Pancreas (tissue), 10 donors: ENCODE results near the gene PLK5. TPM values are rescaled to one million over a fixed set of nuclear protein-coding genes. Genes with fewer than 3 reads are reported as not detected.
A peak's percentile ranks its signal among the peaks of the same experiment; 100 is the strongest.

Experiments
- ATAC-seq, 4 donors: fragments of 200-7000 bp; cut with Tn5 transposase; one replicate each; pipeline versions ENCODE4 v1.8.0 to v1.9.1; 2020; ENCODE audit warnings: mild to moderate bottlenecking in 4 of 4, moderate library complexity in 4 of 4
- DNase-seq, 6 donors: peaks; one replicate each; pipeline ENCODE4 v3.0.0-alpha.2; 2020
- FAIRE-seq: peaks from 2 replicates; lab custom pipeline; 2012; peaks lifted over from hg19 to GRCh38; lab: Jason Lieb, UNC
- H3K27ac ChIP-seq, 4 donors: fragments of 200-600 bp; sonication (generic); 1 replicate in 3 of 4; 2 replicates in 1 of 4; pipeline versions ENCODE4 v1.5.0 to v1.8.0; 2020
- H3K27me3 ChIP-seq, 4 donors: fragments of 200-600 bp; one replicate each; pipeline ENCODE4 v1.8.0; 2021
- H3K36me3 ChIP-seq, 3 donors: fragments of 200-600 bp; sonication (generic) in 1 of 3; one replicate each; pipeline versions ENCODE4 v1.5.0 to v1.8.0; 2020 to 2021
- H3K4me1 ChIP-seq, 3 donors: fragments of 200-600 bp; one replicate each; pipeline ENCODE4 v1.8.0; 2021
- H3K4me3 ChIP-seq, 4 donors: fragments of 200-600 bp; sonication (generic) in 2 of 4; one replicate each; pipeline versions ENCODE4 v1.5.0 to v1.8.0; 2020 to 2021
- H3K9me3 ChIP-seq, 4 donors: fragments of 200-600 bp; one replicate each; pipeline ENCODE4 v1.8.0; 2021
- WGBS, 2 donors: extraction: QIAGEN DNeasy Blood & Tissue Kit; methylation state at CpG; one replicate each; pipeline ENCODE4 v1.1.7; 2013; 5-methylcytosine and 5-hydroxymethylcytosine counted together
- intact Hi-C, 3 donors: fragments of 100-400 bp; cut with DNase I; formaldehyde crosslinking; loops; one replicate each; pipeline versions ENCODE4 v1.11.1 to v1.14.2; 2022
- polyA plus RNA-seq, 2 donors: library from polyadenylated mRNA; stranded (reverse); fragments of 200-250 nt; gene quantifications; one replicate each; pipeline ENCODE4 v1.2.3, GENCODE V29; 2013
- total RNA-seq, 6 donors: library from RNA; stranded (reverse); fragmentation: NEBNext Ultra II Directional in 4 of 6; extraction: Animal tissue kit (Norgen Biotek cat#: 25700) in 4 of 6; gene quantifications; one replicate each; pipeline versions ENCODE4 v1.2.1 to v1.2.4, GENCODE V29; 2021 to 2023
- TF ChIP-seq, protein P1 (sequence below), 4 donors: fragments of 200-600 bp; sonication (generic) in 3 of 4; IDR thresholded peaks; one replicate each; pipeline versions ENCODE4 v1.5.0 to v1.8.0; 2021; ENCODE audit warnings: antibody characterized with exemption in 4 of 4
- donor health status: healthy with polysubstance abuse.
- donor health status: DM: no; HTN: no; CAD: no; lungs with moderate emphysema.
- donor health status: DM: no; HTN: no; CAD: no.
- donor health status: control.
- donor health status: control.
- donor health status: Bipolar disorder and iron deficiency.
- donor health status: DM: yes; HTN: yes; CAD: no.
- donor health status: DM: no; HTN: no; CAD: no.
- donor health status: DM: no; HTN: no; CAD: no.
- donor health status: DM: yes; HTN: yes; CAD: no.

Gene PLK5
- total and polyA plus RNA-seq, 8 donors, result 0.11 to 0.23 TPM; not detected in 6

DNA sequence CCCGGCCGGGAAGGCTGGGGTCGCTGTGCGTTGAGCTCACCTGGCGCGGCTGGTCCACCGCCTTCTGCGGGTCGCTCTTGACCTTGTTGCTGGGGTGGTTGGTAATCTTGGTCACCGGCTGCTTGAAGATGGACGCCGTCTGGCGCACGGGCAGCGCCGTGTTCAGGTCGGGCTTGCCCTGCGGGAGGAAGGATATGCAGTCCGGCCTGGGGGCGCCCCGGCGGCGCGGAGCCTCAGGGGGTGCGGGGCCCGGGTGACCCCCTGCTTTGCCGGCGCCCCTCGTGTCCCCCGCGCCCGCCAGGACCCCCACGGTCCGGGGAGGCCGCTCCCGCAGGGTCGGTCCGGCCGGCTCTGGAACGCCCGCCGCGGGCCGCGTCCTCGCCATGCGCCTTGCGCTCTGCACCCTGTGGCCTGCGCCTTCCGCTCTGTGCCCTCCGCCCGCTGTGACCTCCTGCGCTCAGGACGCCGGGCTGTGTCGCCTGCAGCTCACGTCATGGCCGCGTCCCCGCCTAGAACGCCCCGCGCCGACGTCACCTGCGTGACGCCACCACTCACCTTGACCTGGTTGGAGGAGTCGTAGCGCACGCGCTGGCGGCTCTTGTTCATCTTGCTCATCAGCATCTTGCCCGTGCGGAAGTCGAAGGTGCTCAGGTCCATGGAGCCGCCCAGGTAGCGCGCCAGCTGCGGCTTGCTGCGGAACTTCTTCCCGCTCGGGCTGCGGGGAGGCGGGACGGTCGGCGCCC, 60.8 kb downstream of the PLK5 start:
- no peak for FAIRE-seq
- 93 to 95% methylated on average over 60 to 87 of the region's 87 CpGs for WGBS, 2 donors

DNA sequence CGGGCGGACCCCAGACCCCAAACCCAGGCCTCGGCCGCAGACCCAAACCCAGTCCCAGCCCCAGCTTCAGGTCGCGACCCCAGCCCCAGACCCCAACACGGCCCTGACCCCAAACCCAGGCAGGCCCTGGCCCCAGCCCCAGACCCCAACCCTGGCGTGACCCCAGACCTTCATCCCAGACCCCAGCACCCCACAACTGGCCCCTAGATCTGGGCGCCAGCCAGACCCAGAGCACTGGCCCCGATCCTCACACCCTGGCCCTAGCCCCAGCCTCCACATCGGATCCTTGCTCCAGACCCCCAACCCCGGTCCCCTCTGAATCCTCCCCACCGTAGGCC, 61.3 kb downstream of the PLK5 start:
- no peak for ATAC-seq
- peaks cover 3 to 23% (median 7%) of the 10 kb centered on the region in 3 donors for H3K36me3 ChIP-seq
- H3K27ac ChIP-seq, result no peak overlapping the region
- H3K4me3 ChIP-seq, result no peak overlapping the region
- no peak for FAIRE-seq
- H3K27me3 ChIP-seq, result no peaks in the 10 kb centered on the region
- intact Hi-C loops, result no loop called here
- H3K9me3 ChIP-seq, result no peaks in the 10 kb centered on the region
- DNase-seq, result peak in 1 of 6 donors; percentile 72
- WGBS, 2 donors, result 83 to 92% methylated on average over 10 to 13 of the region's 13 CpGs
- no peaks in the 10 kb centered on the region for H3K4me1 ChIP-seq
- TF ChIP-seq, protein P1, sequence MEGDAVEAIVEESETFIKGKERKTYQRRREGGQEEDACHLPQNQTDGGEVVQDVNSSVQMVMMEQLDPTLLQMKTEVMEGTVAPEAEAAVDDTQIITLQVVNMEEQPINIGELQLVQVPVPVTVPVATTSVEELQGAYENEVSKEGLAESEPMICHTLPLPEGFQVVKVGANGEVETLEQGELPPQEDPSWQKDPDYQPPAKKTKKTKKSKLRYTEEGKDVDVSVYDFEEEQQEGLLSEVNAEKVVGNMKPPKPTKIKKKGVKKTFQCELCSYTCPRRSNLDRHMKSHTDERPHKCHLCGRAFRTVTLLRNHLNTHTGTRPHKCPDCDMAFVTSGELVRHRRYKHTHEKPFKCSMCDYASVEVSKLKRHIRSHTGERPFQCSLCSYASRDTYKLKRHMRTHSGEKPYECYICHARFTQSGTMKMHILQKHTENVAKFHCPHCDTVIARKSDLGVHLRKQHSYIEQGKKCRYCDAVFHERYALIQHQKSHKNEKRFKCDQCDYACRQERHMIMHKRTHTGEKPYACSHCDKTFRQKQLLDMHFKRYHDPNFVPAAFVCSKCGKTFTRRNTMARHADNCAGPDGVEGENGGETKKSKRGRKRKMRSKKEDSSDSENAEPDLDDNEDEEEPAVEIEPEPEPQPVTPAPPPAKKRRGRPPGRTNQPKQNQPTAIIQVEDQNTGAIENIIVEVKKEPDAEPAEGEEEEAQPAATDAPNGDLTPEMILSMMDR (IDR thresholded peaks at IDR 0.05), result no peak

More for the DNA sequence above, 60.8 kb downstream of the PLK5 start:
- intact Hi-C loops, result no loop called here
- TF ChIP-seq, protein P1 (IDR thresholded peaks at IDR 0.05), result no peak
- H3K27ac ChIP-seq, result no peak overlapping the region
- H3K27me3 ChIP-seq, result no peaks in the 10 kb centered on the region
- no peaks in the 10 kb centered on the region for H3K9me3 ChIP-seq
- peaks cover 3 to 23% (median 9%) of the 10 kb centered on the region in 3 donors for H3K36me3 ChIP-seq
- ATAC-seq, result no peak
- H3K4me3 ChIP-seq, result no peak overlapping the region
- no peaks in the 10 kb centered on the region for H3K4me1 ChIP-seq
- peak in 1 of 6 donors; percentile 69 for DNase-seq

Other genes starting within 250 kb of the PLK5 start
- 10 to 100 TPM; 16.1 to 26.1 (median 22.9) TPM for gene FAM174C, start 248.5 kb upstream of the PLK5 start, total RNA-seq
- gene FAM174C, start 248.5 kb upstream of the PLK5 start, polyA plus RNA-seq, result 10 to 100 TPM; 69.8 to 83.4 TPM
- gene EFNA2, start 238.2 kb upstream of the PLK5 start, total RNA-seq, result under 1 TPM in 2 of 6 donors, not detected in 4; 0.22 to 0.94 TPM
- not detected for gene EFNA2, start 238.2 kb upstream of the PLK5 start, polyA plus RNA-seq
- 10 to 100 TPM; 32.1 to 56.3 (median 42.5) TPM for gene NDUFS7, start 140.2 kb upstream of the PLK5 start, total RNA-seq
- 10 to 100 TPM; 57.8 to 70.8 TPM for gene NDUFS7, start 140.2 kb upstream of the PLK5 start, polyA plus RNA-seq
- 100 to 1,000 TPM in 1 of 6 donors, 10 to 100 TPM in 5; 46.2 to 116 (median 64.4) TPM for gene GAMT, start 122.5 kb upstream of the PLK5 start, total RNA-seq
- 100 to 1,000 TPM in 1 of 2 donors, 10 to 100 TPM in 1; 65.2 to 200 TPM for gene GAMT, start 122.5 kb upstream of the PLK5 start, polyA plus RNA-seq
- 10 to 100 TPM; 35.3 to 67.4 (median 48.7) TPM for gene DAZAP1, start 116.5 kb upstream of the PLK5 start, total RNA-seq
- 10 to 100 TPM; 63.8 to 64.4 TPM for gene DAZAP1, start 116.5 kb upstream of the PLK5 start, polyA plus RNA-seq
- 1,000 to 10,000 TPM in 1 of 6 donors, 100 to 1,000 TPM in 5; 596 to 1,125 (median 797) TPM for gene RPS15, start 85.7 kb upstream of the PLK5 start, total RNA-seq
- 1,000 to 10,000 TPM; 1,641 to 1,709 TPM for gene RPS15, start 85.7 kb upstream of the PLK5 start, polyA plus RNA-seq
- gene APC2, start 74.0 kb upstream of the PLK5 start, total RNA-seq, result under 1 TPM in 5 of 6 donors, not detected in 1; 0.04 to 0.23 (median 0.06) TPM
- under 1 TPM; 0.05 to 0.27 TPM for gene APC2, start 74.0 kb upstream of the PLK5 start, polyA plus RNA-seq
- 10 to 100 TPM; 10.7 to 19.3 (median 13.4) TPM for gene C19orf25, start 44.9 kb upstream of the PLK5 start, total RNA-seq
- 10 to 100 TPM; 21.5 to 39.0 TPM for gene C19orf25, start 44.9 kb upstream of the PLK5 start, polyA plus RNA-seq
- 1 to 10 TPM; 1.5 to 2.7 (median 2.3) TPM for gene PCSK4, start 33.7 kb upstream of the PLK5 start, total RNA-seq
- gene PCSK4, start 33.7 kb upstream of the PLK5 start, polyA plus RNA-seq, result 10 to 100 TPM in 1 of 2 donors, 1 to 10 TPM in 1; 9.9 to 11.5 TPM
- 10 to 100 TPM; 12.6 to 22.0 (median 16.9) TPM for gene REEP6, start 32.9 kb upstream of the PLK5 start, total RNA-seq
- 10 to 100 TPM; 14.5 to 24.1 TPM for gene REEP6, start 32.9 kb upstream of the PLK5 start, polyA plus RNA-seq
- 1 to 10 TPM in 2 of 6 donors, under 1 TPM in 4; 0.23 to 4.0 (median 0.72) TPM for gene ADAMTSL5, start 11.1 kb upstream of the PLK5 start, total RNA-seq
- gene ADAMTSL5, start 11.1 kb upstream of the PLK5 start, polyA plus RNA-seq, result under 1 TPM; 0.52 to 0.53 TPM
- gene MEX3D, start 44.2 kb downstream of the PLK5 start, total RNA-seq, result 10 to 100 TPM in 4 of 6 donors, 1 to 10 TPM in 2; 8.1 to 21.2 (median 10.3) TPM
- 1 to 10 TPM; 2.6 to 4.3 TPM for gene MEX3D, start 44.2 kb downstream of the PLK5 start, polyA plus RNA-seq
- 10 to 100 TPM; 17.4 to 38.2 (median 26.4) TPM for gene MBD3, start 68.8 kb downstream of the PLK5 start, total RNA-seq
- gene MBD3, start 68.8 kb downstream of the PLK5 start, polyA plus RNA-seq, result 100 to 1,000 TPM in 1 of 2 donors, 10 to 100 TPM in 1; 77.9 to 113 TPM
- gene UQCR11, start 81.4 kb downstream of the PLK5 start, total RNA-seq, result 10 to 100 TPM; 40.5 to 89.4 (median 75.5) TPM
- 10 to 100 TPM; 49.3 to 72.3 TPM for gene UQCR11, start 81.4 kb downstream of the PLK5 start, polyA plus RNA-seq
- gene TCF3, start 128.5 kb downstream of the PLK5 start, total RNA-seq, result 10 to 100 TPM; 19.8 to 41.9 (median 24.8) TPM
- 10 to 100 TPM; 32.3 to 32.4 TPM for gene TCF3, start 128.5 kb downstream of the PLK5 start, polyA plus RNA-seq
- under 1 TPM in 1 of 6 donors, not detected in 5; 0.13 TPM for gene ONECUT3, start 229.4 kb downstream of the PLK5 start, total RNA-seq
- not detected for gene ONECUT3, start 229.4 kb downstream of the PLK5 start, polyA plus RNA-seq